GM20000 (cell line): ENCODE results near the gene RMRP.
"Not testable (repeated sequence)": the region's sequence is repeated elsewhere in the genome, so short reads cannot be mapped to it uniquely, and the experiment has no call there.

ENCODE experiments used
- DNase-seq: peaks from one replicate; pipeline ENCODE4 v3.0.0; 2012; ENCODE audit warnings: low spot score
- TF ChIP-seq, protein P1 (sequence below): IDR thresholded peaks from 2 replicates; pipeline ENCODE4 v1.5.1; 2012; ENCODE audit warnings: mild to moderate bottlenecking, control low read depth; ENCODE audit errors: extremely low read depth, missing control alignments

The RMRP gene

GRCh38 chr9:35618325-35618727 lies 39.5 kb downstream of the RMRP start, which contains the start of gene CD72:
TSS of gene CD72 (minus strand) at chr9:35618413. CDS start at chr9:35618303, 110 bp downstream.
- TF ChIP-seq, protein P1, sequence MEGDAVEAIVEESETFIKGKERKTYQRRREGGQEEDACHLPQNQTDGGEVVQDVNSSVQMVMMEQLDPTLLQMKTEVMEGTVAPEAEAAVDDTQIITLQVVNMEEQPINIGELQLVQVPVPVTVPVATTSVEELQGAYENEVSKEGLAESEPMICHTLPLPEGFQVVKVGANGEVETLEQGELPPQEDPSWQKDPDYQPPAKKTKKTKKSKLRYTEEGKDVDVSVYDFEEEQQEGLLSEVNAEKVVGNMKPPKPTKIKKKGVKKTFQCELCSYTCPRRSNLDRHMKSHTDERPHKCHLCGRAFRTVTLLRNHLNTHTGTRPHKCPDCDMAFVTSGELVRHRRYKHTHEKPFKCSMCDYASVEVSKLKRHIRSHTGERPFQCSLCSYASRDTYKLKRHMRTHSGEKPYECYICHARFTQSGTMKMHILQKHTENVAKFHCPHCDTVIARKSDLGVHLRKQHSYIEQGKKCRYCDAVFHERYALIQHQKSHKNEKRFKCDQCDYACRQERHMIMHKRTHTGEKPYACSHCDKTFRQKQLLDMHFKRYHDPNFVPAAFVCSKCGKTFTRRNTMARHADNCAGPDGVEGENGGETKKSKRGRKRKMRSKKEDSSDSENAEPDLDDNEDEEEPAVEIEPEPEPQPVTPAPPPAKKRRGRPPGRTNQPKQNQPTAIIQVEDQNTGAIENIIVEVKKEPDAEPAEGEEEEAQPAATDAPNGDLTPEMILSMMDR = no peak
- peak; percentile 59 for DNase-seq

DNA sequence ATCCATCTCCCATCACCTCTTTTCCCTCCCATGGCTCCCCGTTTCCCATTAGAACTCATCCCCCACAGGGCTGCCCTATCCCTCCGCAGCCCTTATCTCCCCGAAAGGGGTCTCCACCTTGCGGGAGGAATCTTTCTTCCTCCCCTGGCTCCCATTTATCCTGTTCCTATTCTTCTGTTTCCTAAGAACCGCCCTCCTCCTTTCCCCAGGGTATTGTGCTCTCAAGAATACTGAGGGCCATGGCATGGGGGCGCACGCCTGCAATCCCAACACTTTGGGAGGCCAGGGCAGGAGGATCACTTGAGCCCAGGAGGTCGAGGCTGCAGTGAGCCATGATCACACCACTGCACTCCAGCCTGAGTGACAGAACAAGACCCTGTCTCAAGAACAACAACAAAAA lies 40.3 kb downstream of the RMRP start:
- TF ChIP-seq, protein P1 = no peak
- DNase-seq = no peak

DNA sequence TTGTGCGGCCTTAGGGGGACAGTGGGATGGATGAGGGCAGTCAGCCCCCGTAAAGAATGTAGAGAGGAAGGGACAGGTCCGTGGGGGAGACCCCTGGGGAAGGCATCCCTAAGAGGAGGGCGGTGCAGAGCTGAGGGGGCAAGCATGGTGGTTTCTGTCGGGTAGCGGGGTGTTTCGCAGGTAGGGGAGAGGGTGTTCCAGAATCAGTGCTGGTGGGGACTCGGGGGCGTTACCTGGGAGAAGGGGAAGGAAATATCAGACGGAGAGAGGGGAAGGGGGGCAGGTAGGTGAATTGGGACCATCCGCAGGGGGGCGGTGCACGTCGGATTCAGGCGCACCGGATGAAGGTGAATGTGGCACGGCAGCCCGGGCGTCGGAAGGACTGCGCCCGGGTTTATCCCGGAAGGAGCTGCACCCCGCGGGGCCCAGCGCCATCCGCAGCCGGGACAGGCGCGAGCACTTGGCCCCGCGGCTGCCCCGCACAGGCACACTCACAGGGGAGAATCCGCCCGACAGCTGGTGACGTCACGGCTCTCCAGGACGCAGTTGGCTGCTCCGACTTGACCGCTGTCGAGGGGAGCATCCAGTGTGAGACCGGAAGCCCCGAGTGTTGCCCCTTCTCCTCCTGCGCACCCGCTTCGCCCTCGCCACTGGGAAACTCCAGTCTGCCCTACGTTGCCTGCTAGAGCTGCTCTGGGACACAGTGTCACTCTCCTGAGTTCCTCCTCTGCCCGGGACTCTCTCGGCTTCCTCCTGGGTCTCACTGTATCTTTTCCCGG lies 40.9 kb downstream of the RMRP start:
- TF ChIP-seq, protein P1 = no peak
- DNase-seq = peak; percentile 84

- TF ChIP-seq, protein P1 = no peak
- no peak for DNase-seq
Measured at GRCh38 chr9:35615981-35616680, 41.7 kb downstream of the RMRP start.

DNA sequence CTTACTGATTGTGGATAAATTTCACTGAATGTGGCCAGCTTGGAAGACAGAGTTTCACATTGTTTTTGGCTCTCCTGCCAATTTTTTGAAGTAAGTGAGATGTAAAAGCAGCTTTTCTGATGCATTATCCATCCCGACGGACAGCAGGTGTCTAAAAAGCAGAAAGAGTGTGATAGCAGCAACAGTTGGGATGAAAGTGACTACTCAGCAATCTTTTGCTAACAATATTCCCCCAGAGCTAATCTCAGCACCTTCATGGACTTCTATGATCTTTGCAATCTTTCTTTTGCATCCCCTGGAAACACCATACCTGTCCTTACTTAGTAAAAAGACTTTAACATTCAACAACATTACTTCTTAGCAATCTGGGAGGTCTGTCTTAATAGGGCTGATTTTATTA lies 45.0 kb downstream of the RMRP start:
- TF ChIP-seq, protein P1 = no peak
- no peak for DNase-seq

- DNase-seq = not testable (repeated sequence)
Measured at GRCh38 chr9:35612066-35612465, 45.8 kb downstream of the RMRP start.

DNA sequence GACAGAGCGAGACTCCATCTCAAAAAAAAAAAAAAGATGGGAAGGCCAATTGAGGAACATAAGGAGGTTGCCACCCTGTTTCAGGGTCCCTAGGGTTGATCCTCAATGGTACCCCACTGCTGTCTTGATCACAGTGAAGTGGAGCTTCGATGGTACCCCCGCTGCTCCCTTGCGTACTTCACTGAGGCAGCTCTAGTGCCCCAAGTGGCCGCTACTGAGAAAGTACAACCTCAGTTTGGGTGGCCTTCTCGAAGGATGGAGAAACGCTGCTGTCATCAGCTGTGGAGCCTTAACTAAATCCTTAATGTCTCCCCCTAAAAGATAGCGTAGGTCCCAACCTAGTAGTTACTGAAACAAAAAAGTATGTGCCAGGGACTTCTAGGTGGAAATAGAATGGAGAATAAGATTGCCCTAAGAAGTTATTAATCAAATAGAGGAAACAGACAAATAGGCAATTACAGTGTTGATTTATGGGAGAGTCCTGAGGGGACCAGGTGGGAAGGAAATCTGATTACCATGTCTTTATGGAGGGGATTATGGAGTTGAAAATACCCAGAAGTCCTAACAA lies 46.5 kb downstream of the RMRP start:
- DNase-seq = peak; percentile 73
- TF ChIP-seq, protein P1 = peak; percentile 62

- no peak for DNase-seq
- TF ChIP-seq, protein P1 = no peak
Measured at GRCh38 chr9:35609820-35610163, 48.0 kb downstream of the RMRP start.
